ENCODE measurements around the gene ADAP1.
A peak's percentile ranks its signal among the peaks of the same experiment; 100 is the strongest.

Gene ADAP1

DNA sequence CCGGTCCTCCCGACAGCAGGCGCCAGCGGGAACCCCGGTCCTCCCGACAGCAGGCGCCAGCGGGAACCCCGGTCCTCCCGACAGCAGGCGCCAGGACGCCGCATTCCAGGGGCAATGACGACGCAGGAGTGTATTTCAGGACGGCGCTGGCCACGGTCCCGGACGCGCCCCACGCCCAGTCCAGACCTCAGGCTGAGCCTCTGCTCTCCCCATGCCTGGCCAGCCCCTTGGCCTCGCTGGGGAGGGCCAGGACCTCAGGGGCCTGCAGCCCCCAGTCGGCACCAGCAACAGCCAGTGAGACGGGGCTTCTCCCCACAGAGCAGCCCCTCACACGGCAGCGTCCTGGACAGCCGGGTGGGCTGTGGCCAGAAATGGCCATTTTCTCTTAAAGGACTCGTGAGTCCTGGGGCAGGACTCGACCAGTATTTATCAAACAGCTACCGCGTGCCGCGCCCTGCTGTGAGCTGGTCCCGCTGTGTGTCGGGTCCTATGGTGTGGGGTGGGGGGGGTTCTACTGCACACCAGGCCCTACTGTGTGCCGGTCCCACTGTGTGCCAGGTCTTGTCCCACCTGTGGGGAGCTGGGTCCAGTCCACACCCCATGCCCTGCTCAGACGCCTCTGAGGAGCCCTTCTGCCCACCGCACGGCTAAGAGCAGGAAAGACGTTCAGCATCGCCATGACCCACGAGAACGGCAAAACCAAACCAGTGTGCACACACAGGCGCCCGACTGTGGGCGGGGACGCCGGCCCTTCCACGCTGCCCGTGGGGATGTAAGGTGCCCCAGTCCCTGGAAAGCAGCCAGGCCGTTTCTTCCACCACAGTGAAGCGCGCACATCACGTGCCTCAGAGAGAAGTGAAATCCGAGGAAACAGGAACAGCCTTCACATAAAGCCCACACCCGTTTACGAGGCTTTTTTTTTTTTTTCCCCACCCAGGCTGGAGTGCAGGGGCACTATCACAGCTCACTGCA is 44.8 kb downstream of the ADAP1 start:
- no peak for DNase-seq (ENCODE audit: low read depth in 2 of 2)

DNA sequence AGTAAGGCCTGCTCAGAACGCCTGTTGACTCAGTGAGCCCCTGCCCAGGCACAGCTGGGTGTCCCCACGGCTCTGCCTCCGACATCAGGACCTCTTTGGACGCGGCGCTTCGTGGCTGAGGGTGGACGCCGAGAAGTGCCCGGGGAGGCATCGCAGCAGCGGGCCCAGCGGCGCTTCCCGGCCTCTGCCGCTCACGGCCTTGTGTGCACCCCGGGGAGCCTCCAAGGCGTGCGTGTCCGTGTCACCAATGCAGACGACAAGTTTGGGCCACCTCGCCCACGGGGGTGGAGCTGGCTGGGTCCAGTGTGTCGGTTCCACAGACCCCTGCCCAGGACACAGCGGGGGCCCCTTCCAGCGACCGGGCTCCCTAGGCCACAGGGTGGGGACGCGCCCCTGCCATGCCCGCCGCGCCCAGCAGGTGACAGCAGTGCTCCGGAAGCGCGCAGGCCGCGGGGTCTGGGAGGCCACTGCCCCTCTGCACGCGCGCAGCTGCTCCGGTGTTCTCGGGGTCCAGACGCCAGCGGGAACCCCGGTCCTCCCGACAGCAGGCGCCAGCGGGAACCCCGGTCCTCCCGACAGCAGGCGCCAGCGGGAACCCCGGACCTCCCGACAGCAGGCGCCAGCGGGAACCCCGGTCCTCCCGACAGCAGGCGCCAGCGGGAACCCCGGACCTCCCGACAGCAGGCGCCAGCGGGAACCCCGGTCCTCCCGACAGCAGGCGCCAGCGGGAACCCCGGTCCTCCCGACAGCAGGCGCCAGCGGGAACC is 45.7 kb downstream of the ADAP1 start:
- peak; percentile 61 to 65 for DNase-seq (ENCODE audit: low read depth in 2 of 2)

DNA sequence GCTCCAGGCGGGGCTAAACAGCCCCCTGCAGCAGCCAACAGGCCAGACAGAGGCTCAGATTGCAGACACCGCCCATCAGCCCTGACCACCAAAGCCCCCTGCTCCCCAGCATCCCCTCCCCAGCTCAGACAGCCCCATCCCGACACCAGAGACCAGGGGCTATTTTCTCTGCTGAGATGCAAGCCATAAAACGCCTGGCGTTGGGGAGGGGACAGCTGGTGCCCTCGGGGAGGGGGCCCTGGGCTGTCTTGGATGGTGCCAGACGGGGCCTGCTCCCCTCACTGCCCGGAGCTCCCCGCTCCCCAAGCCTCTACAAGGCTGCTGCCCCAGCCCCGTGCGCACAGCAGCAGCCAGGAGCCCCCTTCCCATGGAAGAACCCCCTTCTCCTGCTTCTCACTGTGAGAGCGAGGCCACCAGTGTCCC is 46.3 kb downstream of the ADAP1 start:
- no peak for DNase-seq (ENCODE audit: low read depth in 2 of 2)

DNA sequence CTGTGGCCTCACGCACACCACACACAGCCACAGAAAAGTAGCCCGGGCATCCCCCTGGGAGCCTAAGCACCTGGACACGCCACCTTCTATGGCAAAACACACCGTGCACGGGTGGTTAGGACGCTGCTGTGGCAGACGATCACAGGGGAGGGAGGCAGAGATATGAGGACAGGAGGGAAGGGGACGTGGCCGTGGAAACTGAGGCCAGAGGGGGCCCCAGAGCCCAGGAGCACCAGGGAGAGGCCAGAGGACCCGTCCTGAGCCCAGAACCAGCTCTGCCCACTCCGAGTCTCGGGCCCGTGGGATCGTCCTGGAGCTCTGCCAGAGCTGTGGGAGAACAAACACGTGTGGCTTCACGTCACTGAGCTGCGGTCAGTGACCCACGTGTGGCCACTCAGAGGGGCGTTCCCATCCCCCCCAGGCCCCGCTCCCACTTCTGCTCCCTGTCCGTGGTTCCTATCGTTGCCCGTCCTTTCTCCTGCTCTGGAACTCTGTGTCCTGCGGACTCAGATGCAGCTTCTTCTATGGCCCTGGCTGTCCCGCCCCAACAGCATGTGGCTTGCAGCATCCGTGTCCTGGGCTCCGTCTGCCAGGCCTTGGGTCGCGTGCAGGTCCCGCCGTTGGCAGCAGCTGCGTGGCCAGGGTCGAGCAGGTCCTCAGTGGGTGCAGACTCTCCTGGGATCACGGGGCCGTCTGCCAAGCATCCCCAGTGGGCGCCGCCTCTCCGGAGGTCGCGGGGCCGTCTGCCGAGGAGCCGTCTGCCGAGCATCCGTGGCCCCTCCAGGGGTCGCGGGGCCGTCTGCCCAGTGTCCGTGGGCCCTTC is 47.1 kb downstream of the ADAP1 start:
- no peak for DNase-seq (ENCODE audit: low read depth in 2 of 2)

DNA sequence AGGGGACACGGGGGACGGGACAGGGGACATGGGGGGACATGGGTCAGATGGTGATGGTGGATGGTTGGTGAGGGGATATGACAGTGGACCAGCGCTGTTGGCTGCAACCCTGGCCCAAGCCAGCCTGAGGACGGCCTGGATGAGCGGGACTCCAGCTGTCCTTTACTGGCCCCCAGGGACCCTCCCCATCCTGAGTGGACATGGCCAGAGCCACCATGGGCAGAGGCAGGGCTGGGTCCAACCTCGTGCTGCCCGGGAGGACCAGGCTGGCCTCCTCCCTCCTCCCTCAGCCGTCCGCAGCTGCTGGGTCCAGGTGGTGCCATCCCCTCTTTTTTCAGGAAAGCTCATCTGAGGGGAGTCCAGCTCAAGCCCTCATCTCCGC is 47.7 kb downstream of the ADAP1 start:
- DNase-seq (ENCODE audit: low read depth in 2 of 2) = no peak

GRCh38 chr7:904847-905246 is 49.6 kb downstream of the ADAP1 start:
- DNase-seq (ENCODE audit: low read depth in 2 of 2) = no peak

DNA sequence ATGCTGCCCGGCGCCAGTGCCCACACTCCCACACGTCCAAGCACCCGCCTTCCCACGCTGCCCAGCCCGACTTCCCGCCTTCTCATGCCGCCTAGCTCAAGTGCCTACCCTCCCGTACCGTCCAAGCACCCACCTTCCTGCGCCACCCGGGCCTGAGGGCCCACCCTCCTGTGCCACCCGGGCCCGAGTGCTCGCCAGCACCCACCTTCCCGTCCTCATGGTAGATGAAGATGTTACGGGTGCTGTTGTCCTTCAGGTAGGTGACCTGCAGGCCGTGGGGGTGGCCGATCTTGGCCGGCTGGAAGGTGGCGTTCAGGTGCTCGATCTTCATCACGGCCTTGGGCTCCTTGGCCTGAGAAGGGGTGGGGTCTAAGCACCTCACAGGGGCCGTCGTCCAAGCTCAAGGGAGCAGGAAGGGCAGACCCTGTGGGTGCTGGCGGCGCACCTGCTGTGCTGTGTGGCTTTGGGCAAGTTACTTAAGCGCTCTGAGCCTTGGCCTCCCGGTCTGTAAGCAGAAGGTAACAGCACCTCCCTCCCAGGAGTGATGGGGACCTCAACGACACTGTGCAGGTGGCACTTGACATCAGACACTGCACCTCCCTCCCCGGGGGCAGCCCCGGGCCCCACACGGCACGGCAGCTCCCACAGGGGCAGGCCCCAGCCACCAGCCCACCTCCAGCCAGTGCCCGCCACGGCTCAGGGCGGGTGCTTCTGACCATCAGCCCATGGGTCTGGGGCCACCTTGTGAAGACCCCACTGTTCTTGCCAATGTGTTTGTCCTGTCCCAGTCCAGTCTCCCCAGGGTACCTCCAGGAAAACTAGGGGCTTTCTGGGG is 50.3 kb downstream of the ADAP1 start:
- no peak for DNase-seq (ENCODE audit: low read depth in 2 of 2)

DNA sequence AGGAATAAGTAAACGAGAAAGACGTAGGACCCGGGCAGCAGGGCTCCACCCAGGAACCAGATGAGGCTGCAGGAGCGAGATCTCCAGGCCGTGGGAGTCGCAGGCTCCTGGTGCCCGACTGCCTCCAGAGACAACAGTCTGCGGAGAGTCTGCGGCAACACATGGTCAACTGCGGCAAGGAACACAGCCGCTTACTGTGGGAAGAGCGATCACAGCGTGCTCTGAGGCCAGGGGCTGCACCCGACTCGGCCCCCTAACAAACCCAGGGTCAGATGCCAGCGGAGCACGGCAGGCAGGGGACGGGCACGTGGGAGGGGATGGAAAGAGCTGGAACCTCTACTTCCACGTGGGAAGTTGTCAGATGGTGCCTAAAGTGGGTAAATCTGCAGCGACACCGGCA is 51.5 kb downstream of the ADAP1 start:
- no peak for DNase-seq (ENCODE audit: low read depth in 2 of 2)

- DNase-seq (ENCODE audit: low read depth in 2 of 2) = peak in 1 of 2 donors; percentile 53
Observed at GRCh38 chr7:901388-902154, 52.9 kb downstream of the ADAP1 start.

DNA sequence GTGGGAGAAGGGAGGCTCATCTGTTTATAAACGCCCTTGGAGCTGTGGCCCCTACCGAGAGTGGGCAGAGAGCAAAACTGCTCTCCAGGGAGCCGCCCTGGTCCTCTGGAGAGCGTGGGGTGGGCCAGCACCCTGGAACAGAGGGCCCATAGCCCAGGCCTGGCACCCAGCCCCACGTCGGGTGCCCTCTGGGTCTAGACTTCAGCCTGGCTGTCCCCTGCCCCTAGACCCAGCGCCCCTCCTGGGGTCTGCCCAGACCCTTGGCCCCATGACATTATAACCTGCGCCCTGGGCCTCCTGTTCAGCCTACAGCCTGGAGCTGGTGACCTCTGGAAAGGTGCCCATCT is 53.5 kb downstream of the ADAP1 start:
- no peak for DNase-seq (ENCODE audit: low read depth in 2 of 2)

- no peak for DNase-seq (ENCODE audit: low read depth in 2 of 2)
Observed at GRCh38 chr7:900331-901040, 54.0 kb downstream of the ADAP1 start.

DNA sequence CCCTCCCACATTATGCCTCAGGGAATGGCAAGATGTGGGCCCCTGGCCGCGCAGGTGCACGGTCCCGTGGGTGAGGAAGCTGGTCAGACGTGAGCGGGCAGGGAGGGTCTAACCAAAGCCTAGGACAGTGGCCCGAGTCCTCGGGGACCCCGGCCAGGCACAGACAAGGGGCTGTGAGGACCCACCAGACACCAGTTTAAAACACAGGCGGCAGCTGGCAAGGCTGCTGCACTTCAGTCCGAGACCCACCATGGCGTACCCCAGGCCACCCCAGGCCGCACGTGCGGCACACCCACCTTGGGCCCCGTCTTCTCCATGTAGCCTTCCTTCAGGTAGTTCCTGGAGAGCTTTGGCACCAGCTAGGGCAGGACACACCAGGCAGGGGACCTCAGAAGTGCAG is 54.7 kb downstream of the ADAP1 start:
- DNase-seq (ENCODE audit: low read depth in 2 of 2) = no peak

GRCh38 chr7:898855-899681 is 55.4 kb downstream of the ADAP1 start:
- DNase-seq (ENCODE audit: low read depth in 2 of 2) = no peak

DNA sequence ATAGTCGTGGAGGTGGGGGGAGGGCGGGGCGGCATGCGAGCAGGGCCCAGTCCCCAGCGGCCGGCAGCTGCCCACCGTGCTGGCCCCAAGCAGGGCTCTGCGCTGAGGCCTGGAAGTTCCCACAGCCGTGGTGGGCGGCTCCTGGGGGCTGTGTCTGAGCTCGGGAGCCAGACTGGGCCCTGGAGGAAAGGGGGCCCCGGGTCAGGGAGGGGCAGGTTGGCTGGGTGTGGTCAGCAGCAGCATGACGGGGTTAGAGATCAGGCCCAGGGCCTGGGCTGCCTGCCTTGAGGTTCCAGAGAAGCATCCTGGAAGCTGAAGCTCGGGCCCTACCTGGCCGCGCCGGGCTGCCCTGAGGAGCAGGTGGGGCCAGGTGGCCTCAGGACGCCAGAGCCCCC is 56.0 kb downstream of the ADAP1 start:
- no peak for DNase-seq (ENCODE audit: low read depth in 2 of 2)

- DNase-seq (ENCODE audit: low read depth in 2 of 2) = no peak
Observed at GRCh38 chr7:897771-898376, 56.6 kb downstream of the ADAP1 start.

DNA sequence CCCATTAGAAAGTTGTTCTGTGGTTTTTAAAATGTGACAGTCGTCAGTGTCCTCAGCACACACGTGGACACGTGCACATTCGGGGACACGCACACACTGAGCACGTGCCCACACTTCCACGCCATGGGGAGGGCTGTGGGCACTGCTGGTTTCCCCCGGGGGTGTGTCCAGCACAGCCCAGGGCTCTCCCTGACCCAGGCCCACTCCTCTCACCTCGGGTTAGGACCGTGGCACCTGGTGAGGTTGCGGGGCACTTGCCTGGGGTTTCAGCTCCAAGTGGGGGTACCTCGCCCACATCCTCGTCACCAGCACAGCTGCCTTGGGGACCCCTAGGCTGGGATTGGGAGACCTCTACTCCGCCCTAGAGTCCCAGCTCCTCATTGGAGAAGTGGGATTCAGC is 57.4 kb downstream of the ADAP1 start:
- no peak for DNase-seq (ENCODE audit: low read depth in 2 of 2)

- DNase-seq (ENCODE audit: low read depth in 2 of 2) = no peak
Observed at GRCh38 chr7:896346-897075, 58.0 kb downstream of the ADAP1 start.

Measured in stimulated activated CD4-positive, alpha-beta T cell treated with anti-CD3 and anti-CD28 coated beads, Interleukin-1b, Interleukin-23, amount 100 ng/mL, for 4 hours (primary cell).